GM18526 (cell line): ENCODE results near the gene DUSP2.

Source experiments
- POLR2A ChIP-seq: IDR thresholded peaks from 3 replicates; pipeline ENCODE4 v1.6.1; 2011; ENCODE audit not compliant: insufficient read length; ENCODE audit errors: extremely low read depth

DUSP2 gene

DNA sequence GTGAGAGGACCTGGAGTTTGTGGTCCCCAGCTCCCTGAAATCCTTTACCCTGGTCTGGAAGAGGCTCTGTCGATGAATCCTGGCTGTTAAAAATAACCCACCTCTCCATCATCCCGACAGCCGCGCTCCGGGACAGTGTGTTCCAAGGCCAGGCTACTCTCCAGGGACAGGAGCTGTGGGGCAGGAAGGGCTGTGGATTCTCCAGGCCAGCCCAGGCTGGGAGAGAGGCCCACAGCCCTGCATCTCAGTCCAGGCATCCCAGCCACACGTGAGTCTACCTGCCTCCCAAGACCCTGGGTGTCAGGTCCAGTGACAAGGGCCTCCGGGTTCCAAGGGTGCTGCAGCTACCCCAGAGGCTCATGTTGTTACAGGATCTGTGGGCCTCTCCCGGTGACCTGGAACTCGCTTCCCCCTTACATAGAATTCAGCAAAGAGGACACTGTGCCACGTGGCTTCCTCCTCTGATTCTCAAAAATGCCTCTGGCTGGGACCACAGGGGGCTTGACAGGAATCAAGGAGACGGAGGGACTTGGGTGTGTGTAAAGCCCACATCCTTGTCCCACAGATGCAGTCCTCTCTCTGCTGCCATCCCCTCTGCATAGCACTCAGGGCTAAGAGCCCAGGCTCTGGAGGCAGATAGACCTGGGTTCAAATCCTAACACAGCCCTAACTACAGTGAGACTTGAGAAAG, 46.2 kb downstream of the DUSP2 start:
- TF ChIP-seq POLR2A: no peak

DNA sequence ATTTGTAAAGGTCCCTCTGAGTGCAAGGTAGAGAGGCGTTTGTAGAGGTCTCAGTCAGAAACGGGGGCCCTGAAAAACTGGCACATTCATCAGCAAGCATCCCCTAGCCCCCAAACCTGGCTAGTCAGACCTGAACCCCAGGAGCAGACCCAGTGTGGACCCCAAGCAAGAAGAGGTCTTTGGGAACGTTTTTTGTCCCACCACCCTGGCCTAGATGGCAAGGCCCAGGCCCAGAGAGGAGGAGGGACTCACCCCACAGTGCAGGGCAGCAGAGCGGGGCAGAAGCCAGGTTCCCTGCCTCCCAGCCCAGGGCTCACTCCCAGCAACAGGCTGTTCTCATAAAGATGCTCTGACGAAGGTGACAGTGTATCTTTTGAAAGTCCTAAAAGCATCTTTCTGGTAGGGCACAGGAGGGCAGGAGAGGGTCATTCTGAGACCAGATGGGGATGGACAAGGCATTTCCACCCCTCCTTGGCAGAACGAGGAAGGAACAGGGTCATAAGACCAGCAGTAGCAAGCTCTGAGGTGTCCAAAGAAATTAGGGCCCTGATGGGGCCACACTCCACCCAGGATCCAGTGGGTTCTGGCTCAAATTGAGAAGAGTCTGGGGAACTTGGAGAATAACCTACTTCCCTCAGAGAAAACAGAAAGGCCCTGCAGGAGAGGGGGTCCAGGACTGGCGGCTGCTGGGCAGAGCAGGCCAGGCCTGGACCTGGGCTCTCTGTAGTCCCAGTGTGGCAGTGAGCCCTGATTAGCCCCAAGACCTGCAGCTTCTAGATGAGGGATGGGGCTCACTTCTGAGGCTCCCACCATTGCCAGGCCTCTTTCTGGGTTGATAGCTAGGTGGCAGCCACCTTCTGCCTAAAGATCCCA, 47.1 kb downstream of the DUSP2 start:
- TF ChIP-seq POLR2A: no peak

DNA sequence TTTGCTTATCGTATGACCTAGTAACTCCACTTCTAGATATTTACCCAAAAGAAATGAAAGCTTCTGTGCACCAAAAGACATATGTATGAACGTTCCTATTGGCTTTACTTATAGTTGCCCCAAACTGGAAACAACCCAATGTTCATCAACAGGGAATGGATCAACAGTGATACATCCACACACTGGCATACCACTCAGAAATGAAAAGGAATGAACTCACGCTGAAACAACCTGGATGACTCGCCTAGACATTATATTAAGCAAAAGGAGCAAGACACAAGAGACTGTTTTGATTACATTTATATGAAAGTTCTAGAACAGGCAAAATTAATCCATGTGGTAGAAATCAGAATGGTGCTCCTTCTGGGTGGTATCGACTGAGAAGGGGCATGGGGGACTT, 47.8 kb downstream of the DUSP2 start:
- TF ChIP-seq POLR2A: no peak

DNA sequence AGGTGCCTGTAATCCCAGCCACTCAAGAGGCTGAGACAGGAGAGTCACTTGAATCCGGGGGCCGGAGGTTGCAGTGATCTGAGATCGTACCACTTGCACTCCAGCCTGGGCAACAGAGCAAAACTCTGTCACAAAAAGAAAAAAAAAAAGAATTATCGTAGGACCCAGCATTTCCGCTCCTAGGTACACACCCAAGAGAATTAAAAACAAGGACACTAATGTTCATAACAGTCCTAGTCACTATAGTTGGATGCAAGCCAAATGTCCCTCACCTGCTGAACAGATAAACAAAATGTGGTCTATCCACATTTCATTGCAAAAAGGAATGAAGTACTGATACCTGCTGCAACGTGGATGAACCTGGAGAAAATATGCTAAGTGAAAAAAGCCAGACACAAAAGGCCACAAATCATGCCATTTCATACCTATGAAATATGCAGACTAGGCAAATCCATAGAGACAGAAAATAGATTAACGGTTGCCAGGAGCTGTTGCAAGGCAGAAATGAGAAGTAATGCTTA, 50.1 kb downstream of the DUSP2 start:
- no peak for TF ChIP-seq POLR2A

DNA sequence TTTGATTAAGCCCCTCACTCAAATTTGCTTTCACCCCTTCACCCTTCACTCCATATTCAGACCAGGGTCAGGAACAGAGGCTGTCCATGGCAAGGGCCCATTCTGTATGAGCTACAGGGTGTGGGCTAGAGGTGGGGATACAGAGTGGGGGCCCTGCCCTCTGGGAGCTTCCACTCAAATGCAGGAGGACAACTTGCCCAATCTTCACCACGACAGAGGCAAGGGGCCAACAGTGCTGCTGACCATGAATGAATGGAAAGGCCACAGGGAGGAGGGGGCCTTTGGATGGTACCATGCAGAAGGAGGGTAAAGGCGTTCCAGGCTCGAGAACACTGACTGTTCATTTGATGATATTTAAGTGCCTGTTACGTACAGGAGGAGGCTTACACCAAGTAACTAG, 51.7 kb downstream of the DUSP2 start:
- TF ChIP-seq POLR2A: no peak
